ENCODE results near the gene PTCH1.

Gene PTCH1

GRCh38 chr9:95516734-95517558 is at the start of gene PTCH1:
TSS of gene PTCH1 (minus strand) at chr9:95516971.
- in situ Hi-C loops (cut with MboI; ENCODE audit: low sequenced_read_pairs) = no loop called here

GRCh38 chr9:95565982-95566381 is 49.2 kb upstream of the PTCH1 start:
- in situ Hi-C loops (cut with MboI; ENCODE audit: low sequenced_read_pairs) = no loop called here

GRCh38 chr9:95561913-95562312 is 45.1 kb upstream of the PTCH1 start:
- in situ Hi-C loops (cut with MboI; ENCODE audit: low sequenced_read_pairs) = no loop called here

GRCh38 chr9:95557142-95557541 is 40.4 kb upstream of the PTCH1 start:
- in situ Hi-C loops (cut with MboI; ENCODE audit: low sequenced_read_pairs) = no loop called here

- in situ Hi-C loops (cut with MboI; ENCODE audit: low sequenced_read_pairs) = no loop called here
Measured at GRCh38 chr9:95556521-95556920, 39.8 kb upstream of the PTCH1 start.

DNA sequence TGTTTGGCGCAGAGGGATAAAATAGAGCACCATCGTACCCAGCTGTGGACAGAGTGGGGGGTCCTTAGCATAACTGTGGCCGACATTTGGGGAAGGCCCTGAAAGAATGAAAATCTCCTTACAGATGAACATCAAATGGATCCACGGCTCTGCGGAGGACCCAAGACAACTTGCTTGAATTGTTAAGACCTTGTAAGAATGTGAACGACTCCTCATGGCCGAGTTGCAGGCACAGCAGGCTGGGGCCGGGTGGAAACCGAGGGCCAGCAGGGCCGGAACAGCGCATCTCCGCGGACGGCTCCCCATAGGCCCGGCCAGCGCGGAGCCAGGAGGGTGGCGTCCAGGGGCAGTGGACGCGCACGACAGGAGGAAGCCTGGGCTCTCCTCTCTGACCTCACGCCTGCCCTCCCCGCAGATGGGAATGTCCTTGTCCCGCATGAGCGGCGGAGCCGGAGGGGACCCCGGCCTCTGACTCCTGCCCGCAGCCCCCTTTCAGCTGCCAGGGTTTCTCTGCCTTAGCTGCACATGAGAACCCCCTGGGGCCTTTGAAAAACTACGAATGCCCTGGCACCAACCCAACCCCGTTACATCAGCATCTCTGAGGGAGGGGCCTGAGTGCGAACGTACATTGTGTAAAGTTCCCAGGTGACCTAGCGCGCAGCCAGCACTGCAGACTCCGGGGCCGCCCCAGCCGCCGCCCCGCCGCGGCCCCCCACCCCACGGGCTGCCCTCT is 36.2 kb upstream of the PTCH1 start:
- in situ Hi-C loops (cut with MboI; ENCODE audit: low sequenced_read_pairs) = no loop called here

- in situ Hi-C loops (cut with MboI; ENCODE audit: low sequenced_read_pairs) = no loop called here
Measured at GRCh38 chr9:95552255-95552654, 35.5 kb upstream of the PTCH1 start.

DNA sequence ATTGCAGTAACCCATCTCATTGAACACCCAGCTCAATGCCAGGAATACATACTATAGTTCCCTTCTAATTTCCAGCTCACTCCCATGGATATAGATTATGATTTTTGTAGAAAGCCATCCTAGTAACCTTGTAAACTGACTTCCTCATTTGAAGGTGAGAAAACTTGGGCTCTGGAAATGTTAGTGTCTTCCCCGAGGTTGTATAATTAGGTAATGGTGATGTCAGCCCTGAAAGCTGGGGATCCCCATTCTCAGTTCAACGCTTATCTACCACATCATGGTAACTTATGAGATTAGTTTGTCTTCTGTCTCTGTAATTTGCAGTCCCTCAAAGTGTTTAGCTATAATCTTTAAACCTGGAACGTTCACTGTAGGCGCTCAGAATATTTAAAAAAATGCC is 34.6 kb upstream of the PTCH1 start:
- in situ Hi-C loops (cut with MboI; ENCODE audit: low sequenced_read_pairs) = no loop called here

GRCh38 chr9:95545831-95546567 is 29.2 kb upstream of the PTCH1 start:
- in situ Hi-C loops (cut with MboI; ENCODE audit: low sequenced_read_pairs) = no loop called here

- in situ Hi-C loops (cut with MboI; ENCODE audit: low sequenced_read_pairs) = no loop called here
Measured at GRCh38 chr9:95533996-95534680, 17.4 kb upstream of the PTCH1 start.

DNA sequence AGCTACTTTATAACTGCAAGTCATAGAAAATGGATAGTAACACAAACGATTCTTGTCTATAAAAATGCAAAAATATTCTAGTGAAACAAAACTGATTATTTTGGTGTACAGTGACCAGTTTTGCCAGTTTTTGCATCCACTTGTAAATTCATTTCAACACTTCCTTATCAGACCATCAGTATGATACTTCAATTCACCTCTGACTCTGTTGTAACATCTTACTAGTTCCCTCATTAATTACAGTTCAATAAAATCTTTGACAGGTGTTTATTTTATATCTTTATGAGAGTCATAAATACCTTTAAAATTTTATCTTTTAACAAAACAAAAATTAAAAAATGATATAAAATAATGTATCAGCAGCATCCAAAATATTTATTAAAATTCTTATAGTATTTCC is 13.1 kb upstream of the PTCH1 start:
- in situ Hi-C loops (cut with MboI; ENCODE audit: low sequenced_read_pairs) = no loop called here

DNA sequence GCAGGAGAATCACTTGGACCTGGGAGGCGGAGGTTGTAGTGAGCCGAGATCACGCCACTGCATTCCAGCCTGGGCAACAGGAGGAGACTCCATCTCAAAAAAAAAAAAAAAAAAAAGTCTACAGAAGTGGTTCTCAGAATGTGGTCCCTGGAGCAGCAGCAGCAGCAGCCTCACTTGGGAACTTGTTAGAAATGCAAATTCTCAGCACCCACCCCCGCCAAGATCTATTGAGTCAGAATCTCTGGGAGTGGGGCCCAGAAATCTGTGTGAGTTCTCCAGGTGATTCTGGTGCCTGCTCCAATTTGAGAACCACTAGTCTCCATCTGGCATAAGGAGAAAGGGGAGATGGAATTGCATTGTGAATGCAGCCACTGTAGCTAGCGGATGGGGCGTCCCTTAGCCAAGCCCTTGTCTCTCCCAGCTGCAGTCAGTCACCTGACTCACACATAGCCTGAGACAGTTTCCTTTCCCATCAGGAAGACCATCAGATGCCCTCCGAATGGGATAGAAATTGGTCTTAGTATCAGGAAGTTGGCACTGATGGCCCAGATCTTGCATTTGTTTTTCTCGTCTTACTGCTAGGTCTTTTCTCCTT is 12.2 kb upstream of the PTCH1 start:
- in situ Hi-C loops (cut with MboI; ENCODE audit: low sequenced_read_pairs) = no loop called here

- in situ Hi-C loops (cut with MboI; ENCODE audit: low sequenced_read_pairs) = no loop called here
Measured at GRCh38 chr9:95522871-95523370, 6.2 kb upstream of the PTCH1 start.

- in situ Hi-C loops (cut with MboI; ENCODE audit: low sequenced_read_pairs) = no loop called here
Measured at GRCh38 chr9:95521699-95522098, 4.9 kb upstream of the PTCH1 start.

- in situ Hi-C loops (cut with MboI; ENCODE audit: low sequenced_read_pairs) = no loop called here
Measured at GRCh38 chr9:95517559-95518425, 1.0 kb upstream of the PTCH1 start.

DNA sequence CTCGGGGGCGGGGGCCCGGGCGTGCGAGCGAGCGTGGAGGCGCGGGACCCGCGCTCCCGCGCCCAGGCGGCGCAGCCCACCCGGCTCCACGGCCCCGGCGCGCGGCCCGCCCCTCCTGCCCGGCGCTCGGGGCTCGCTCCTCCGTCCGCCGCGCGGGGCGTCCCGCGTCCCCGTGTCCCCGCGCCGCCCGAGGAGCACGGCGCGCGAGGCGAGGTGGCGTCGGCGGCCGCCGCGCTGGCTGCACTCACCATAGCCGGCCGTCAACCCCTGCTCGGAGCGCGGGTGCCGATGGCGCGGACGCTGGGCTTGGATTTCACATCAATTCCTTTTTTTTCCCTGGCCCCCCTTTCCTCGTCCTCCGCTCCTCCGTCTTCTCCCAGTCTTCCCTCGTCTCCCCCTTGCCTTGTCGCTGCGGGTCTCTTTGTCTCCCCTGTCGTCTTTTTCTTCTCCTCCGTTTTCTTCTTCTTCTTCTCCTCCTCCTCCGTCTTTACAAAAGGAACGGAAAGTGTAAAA is 494 bp downstream of the PTCH1 start:
- in situ Hi-C loops (cut with MboI; ENCODE audit: low sequenced_read_pairs) = no loop called here

- in situ Hi-C loops (cut with MboI; ENCODE audit: low sequenced_read_pairs) = no loop called here
Measured at GRCh38 chr9:95515272-95516113, 1.3 kb downstream of the PTCH1 start.

GRCh38 chr9:95514342-95514741 is 2.4 kb downstream of the PTCH1 start:
- in situ Hi-C loops (cut with MboI; ENCODE audit: low sequenced_read_pairs) = no loop called here

Data from HL-60/S4 treated with retinoic acid at 250 ng/mL for 4 days and 3 days (cell line).